ENCODE results near the gene AP2B1. TPM values are rescaled to one million over a fixed set of nuclear protein-coding genes. Genes with fewer than 3 reads are reported as not detected.

The AP2B1 gene
- total and polyA plus RNA-seq, 7 donors = 43.2 to 86.4 (median 53.1) TPM

- no peak for DNase-seq
- no peak overlapping the region for H3K27ac ChIP-seq
- no peaks in the 10 kb centered on the region for H3K36me3 ChIP-seq
- H3K9me3 ChIP-seq = no peaks in the 10 kb centered on the region
- 89 to 92% methylated on average over 6 of the region's 6 CpGs for WGBS, 2 donors
- intact Hi-C loops (cut with DNase I) = no loop called here
- H3K4me1 ChIP-seq = peaks cover 0 to 20% (median 18%) of the 10 kb centered on the region in 4 donors
- no peaks in the 10 kb centered on the region for H3K27me3 ChIP-seq
- H3K4me3 ChIP-seq = no peak overlapping the region
- no peak for TF ChIP-seq POLR2A (IDR thresholded peaks at IDR 0.05)
- TF ChIP-seq CTCF (IDR thresholded peaks at IDR 0.05) = no peak
- no peak for TF ChIP-seq EP300 (IDR thresholded peaks at IDR 0.05)
- no peak for TF ChIP-seq POLR2AphosphoS5 (IDR thresholded peaks at IDR 0.05)
These were observed 146.2 kb downstream of the AP2B1 start for GRCh38 chr17:35733366-35733765.

GRCh38 chr17:35734396-35734795 lies 147.3 kb downstream of the AP2B1 start:
- Histone ChIP-seq H3K4me1 (peaks cover 0 to 20% (median 18%) of the 10 kb centered on the region in 4 donors), H3K9me3 (no peaks in the 10 kb centered on the region), H3K27ac (no peak overlapping the region), H3K27me3 (no peaks in the 10 kb centered on the region), H3K36me3 (no peaks in the 10 kb centered on the region), H3K4me3 (no peak overlapping the region)
- DNase-seq = no peak
- intact Hi-C loops (cut with DNase I) = no loop called here
- TF ChIP-seq POLR2A (IDR thresholded peaks at IDR 0.05) (no peak), EP300 (IDR thresholded peaks at IDR 0.05) (no peak), CTCF (IDR thresholded peaks at IDR 0.05) (no peak), POLR2AphosphoS5 (IDR thresholded peaks at IDR 0.05) (no peak)
- WGBS, 2 donors = 86 to 93% methylated on average over 7 of the region's 7 CpGs

- 82 to 90% methylated on average over 29 of the region's 29 CpGs for WGBS, 2 donors
- Histone ChIP-seq H3K27ac (no peak overlapping the region), H3K4me3 (no peak overlapping the region), H3K36me3 (no peaks in the 10 kb centered on the region), H3K4me1 (peaks cover 0 to 20% (median 18%) of the 10 kb centered on the region in 4 donors), H3K9me3 (no peaks in the 10 kb centered on the region), H3K27me3 (peaks cover 0 to 6% (median 0%) of the 10 kb centered on the region in 3 donors)
- intact Hi-C loops (cut with DNase I) = no loop called here
- no peak for TF ChIP-seq CTCF (IDR thresholded peaks at IDR 0.05)
- no peak for TF ChIP-seq EP300 (IDR thresholded peaks at IDR 0.05)
- TF ChIP-seq POLR2AphosphoS5 (IDR thresholded peaks at IDR 0.05) = no peak
- TF ChIP-seq POLR2A (IDR thresholded peaks at IDR 0.05) = no peak
- no peak for DNase-seq
These were observed 148.1 kb downstream of the AP2B1 start for GRCh38 chr17:35735036-35735805.

- WGBS, 2 donors = 92 to 94% methylated on average over 5 of the region's 5 CpGs
- Histone ChIP-seq H3K4me1 (peaks cover 0 to 19% (median 14%) of the 10 kb centered on the region in 4 donors), H3K27ac (no peak overlapping the region), H3K9me3 (no peaks in the 10 kb centered on the region), H3K4me3 (no peak overlapping the region), H3K27me3 (peaks cover 0 to 16% (median 3%) of the 10 kb centered on the region in 3 donors), H3K36me3 (no peaks in the 10 kb centered on the region)
- TF ChIP-seq POLR2A (IDR thresholded peaks at IDR 0.05) (no peak), EP300 (IDR thresholded peaks at IDR 0.05) (no peak), POLR2AphosphoS5 (IDR thresholded peaks at IDR 0.05) (no peak), CTCF (IDR thresholded peaks at IDR 0.05) (no peak)
- intact Hi-C loops (cut with DNase I) = no loop called here
- no peak for DNase-seq
These were observed 149.1 kb downstream of the AP2B1 start for GRCh38 chr17:35736236-35736635.

Measured in sigmoid colon (tissue), 7 donors.